Pericardium fibroblast (primary cell): ENCODE results near the gene COA7. TPM values are rescaled to one million over a fixed set of nuclear protein-coding genes. Genes with fewer than 3 reads are reported as not detected.

Experiments
- total RNA-seq: library from RNA; depleted of rRNA; stranded (reverse); fragments of >200 nt; gene quantifications from 2 replicates; pipeline ENCODE4 v1.2.3, GENCODE V29; 2015

COA7 gene
- 10.4 and 15.2 TPM in 2 replicates for total RNA-seq

DNA sequence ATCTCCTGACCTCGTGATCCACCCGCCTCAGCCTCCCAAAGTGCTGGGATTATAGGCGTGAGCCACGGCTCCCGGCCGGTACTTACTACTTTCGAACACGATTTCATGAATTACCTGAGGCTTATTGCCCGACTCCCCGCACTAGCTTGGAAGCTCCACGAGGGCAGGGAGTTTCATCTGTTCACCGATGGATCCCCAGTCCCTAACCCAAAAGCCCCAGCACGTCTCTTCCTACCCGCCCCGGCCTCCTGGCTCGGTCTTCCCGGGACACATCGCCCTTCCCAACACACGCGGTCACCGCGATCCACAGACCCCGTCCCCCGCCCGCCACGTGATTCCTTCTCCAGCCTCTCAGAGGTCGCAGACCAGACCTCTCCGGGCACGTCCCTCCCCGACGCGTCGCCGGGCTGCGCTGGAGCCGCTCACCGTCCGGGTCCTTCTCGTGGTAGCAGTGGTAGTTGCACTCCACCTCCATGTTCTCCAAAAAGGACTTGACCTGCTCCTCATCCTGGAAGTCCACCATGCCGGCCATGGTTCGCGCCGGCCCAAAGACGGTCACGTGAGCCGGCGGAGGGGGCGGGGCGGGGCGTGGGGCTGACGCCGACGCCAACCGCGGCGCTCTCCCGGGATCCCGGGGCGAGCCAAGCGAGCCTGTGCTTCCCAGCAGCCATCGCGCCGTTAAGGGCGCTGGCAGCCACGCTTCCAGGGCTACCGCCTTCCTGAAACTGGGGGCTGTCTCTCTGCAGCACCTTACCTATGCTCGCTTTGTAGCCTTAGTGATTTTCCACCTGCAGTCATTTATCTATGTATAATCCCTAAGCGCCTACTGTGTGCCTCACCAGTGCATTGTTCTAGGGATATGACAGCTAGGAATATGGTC is at the start of gene COA7:
COA7 (minus strand) TSS at position 553 of the 880 bp plus-strand sequence; CDS start at position 532, 21 bp downstream.

DNA sequence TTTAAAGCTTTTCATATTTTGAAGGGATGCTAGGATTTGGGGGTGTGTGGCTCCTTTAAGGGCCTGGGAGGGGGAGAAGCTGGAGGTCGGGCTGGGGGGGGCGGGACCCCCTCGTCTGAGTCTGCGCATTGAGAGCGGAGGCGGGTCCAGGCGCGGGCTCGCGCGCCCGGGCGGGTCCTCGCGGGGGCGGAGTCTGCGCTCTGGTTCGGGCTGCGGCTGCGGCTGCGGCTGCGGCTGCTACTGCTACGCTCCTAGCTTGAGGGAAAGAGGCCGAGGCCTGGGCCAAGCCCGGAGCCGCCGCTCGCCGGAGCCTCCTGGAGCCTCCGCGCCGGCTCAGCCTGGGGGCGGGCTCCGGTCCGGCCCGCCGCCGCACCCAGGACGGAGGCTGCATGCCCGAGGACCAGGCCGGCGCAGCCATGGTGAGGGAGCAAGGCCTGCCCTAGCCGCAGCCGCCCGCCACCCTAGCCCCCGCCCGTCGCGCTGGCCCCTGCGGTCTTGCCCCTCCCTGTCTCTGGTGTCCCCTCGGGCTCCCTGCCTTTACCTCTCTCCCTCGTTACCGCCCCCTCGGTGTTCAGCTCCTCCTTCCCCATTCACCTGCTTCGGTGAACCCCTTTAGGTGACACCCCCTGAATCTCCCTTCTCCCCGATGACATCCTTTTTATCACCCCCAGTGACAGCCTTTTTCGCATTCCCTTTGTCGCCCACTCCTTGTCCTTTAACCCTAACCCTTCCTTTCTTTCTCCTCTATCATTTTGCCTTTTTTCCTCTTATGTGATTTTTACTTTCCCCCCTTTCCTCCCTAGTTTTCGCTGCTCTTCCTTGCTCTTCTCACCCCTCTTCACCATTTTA is 28.3 kb upstream of the COA7 start, which contains the start of gene ZYG11B:
ZYG11B (plus strand) TSS at position 189 of the 849 bp plus-strand sequence; CDS start at position 390, 201 bp downstream.

Other genes starting within 250 kb of the COA7 start
- gene TUT4, start 145.3 kb downstream of the COA7 start, total RNA-seq, result 15.2 and 19.6 TPM in 2 replicates
- gene GPX7, start 96.0 kb downstream of the COA7 start, total RNA-seq, result 32.2 and 62.3 TPM in 2 replicates
- 1.6 TPM in 1 of 2 replicates, not detected in the other for gene SHISAL2A, start 65.2 kb downstream of the COA7 start, total RNA-seq
- gene ZYG11B, start 28.1 kb upstream of the COA7 start, total RNA-seq, result 35.0 and 38.0 TPM in 2 replicates
- 0.23 TPM in 1 of 2 replicates, not detected in the other for gene ZYG11A, start 144.4 kb upstream of the COA7 start, total RNA-seq
- 15.2 and 16.0 TPM in 2 replicates for gene ECHDC2, start 223.4 kb upstream of the COA7 start, total RNA-seq
- gene SCP2, start 228.9 kb upstream of the COA7 start, total RNA-seq, result 98.9 and 121 TPM in 2 replicates